ENCODE measurements around the gene LRP1B.

GRCh38 chr2:140998577-140998976 lies 1132.2 kb downstream of the LRP1B start:
- no peak for TF ChIP-seq POLR2A (IDR thresholded peaks at IDR 0.05)
- no peak for TF ChIP-seq CTCF (IDR thresholded peaks at IDR 0.05)

Data from Peyer's patch (tissue), 4 donors.